Thymus (tissue), 11 donors: ENCODE data around the gene MRTFA. TPM values are rescaled to one million over a fixed set of nuclear protein-coding genes. Genes with fewer than 3 reads are reported as not detected.

Experiments used
- DNase-seq, 9 donors: peaks; one replicate each; pipeline ENCODE4 v3.0.0-alpha.2; 2013; ENCODE audit warnings: low spot score in 9 of 9, low read depth in 6 of 9, missing footprints in 1 of 9
- H3K27ac ChIP-seq, 2 donors: one replicate each; pipeline ENCODE4 v1.5.1; 2013; ENCODE audit warnings: control low read depth in 1 of 2, low read depth in 1 of 2, low read length in 1 of 2, mild to moderate bottlenecking in 1 of 2, moderate library complexity in 1 of 2
- H3K27me3 ChIP-seq, 2 donors: one replicate each; pipeline ENCODE4 v1.5.1; 2013; ENCODE audit warnings: low read length in 1 of 2; ENCODE audit not compliant: control insufficient read depth in 2 of 2, insufficient read depth in 1 of 2
- H3K36me3 ChIP-seq, 2 donors: one replicate each; pipeline ENCODE4 v1.5.1; 2013; ENCODE audit warnings: low read length in 1 of 2, mild to moderate bottlenecking in 1 of 2, moderate library complexity in 1 of 2; ENCODE audit not compliant: control insufficient read depth in 2 of 2, insufficient read depth in 2 of 2
- H3K4me1 ChIP-seq, 2 donors: one replicate each; pipeline ENCODE4 v1.5.1; 2013; ENCODE audit warnings: low read length in 2 of 2; ENCODE audit not compliant: control insufficient read depth in 2 of 2, insufficient read depth in 2 of 2
- H3K4me3 ChIP-seq, 2 donors: one replicate each; pipeline ENCODE4 v1.5.1; 2013; ENCODE audit warnings: low read length in 2 of 2, control low read depth in 1 of 2, mild to moderate bottlenecking in 1 of 2
- H3K9me3 ChIP-seq, 2 donors: one replicate each; pipeline ENCODE4 v1.5.1; 2013; ENCODE audit warnings: low read length in 1 of 2, mild to moderate bottlenecking in 1 of 2; ENCODE audit not compliant: control insufficient read depth in 2 of 2, insufficient read depth in 1 of 2
- WGBS: extraction: QIAGEN DNeasy Blood & Tissue Kit; methylation state at CpG from one replicate; pipeline ENCODE4 v1.1.7; 2013; 5-methylcytosine and 5-hydroxymethylcytosine counted together
- polyA plus RNA-seq: library from polyadenylated mRNA; stranded (reverse); fragments of 200-250 nt; gene quantifications from one replicate; pipeline ENCODE4 v1.2.3, GENCODE V29; 2013
- total RNA-seq: library from RNA; stranded (reverse); fragments of 120-200 nt; gene quantifications from one replicate; pipeline ENCODE4 v1.2.4, GENCODE V29; 2013
- donor health status: healthy.

MRTFA gene
- total and polyA plus RNA-seq, 2 donors = 16.8 to 37.0 TPM

DNA sequence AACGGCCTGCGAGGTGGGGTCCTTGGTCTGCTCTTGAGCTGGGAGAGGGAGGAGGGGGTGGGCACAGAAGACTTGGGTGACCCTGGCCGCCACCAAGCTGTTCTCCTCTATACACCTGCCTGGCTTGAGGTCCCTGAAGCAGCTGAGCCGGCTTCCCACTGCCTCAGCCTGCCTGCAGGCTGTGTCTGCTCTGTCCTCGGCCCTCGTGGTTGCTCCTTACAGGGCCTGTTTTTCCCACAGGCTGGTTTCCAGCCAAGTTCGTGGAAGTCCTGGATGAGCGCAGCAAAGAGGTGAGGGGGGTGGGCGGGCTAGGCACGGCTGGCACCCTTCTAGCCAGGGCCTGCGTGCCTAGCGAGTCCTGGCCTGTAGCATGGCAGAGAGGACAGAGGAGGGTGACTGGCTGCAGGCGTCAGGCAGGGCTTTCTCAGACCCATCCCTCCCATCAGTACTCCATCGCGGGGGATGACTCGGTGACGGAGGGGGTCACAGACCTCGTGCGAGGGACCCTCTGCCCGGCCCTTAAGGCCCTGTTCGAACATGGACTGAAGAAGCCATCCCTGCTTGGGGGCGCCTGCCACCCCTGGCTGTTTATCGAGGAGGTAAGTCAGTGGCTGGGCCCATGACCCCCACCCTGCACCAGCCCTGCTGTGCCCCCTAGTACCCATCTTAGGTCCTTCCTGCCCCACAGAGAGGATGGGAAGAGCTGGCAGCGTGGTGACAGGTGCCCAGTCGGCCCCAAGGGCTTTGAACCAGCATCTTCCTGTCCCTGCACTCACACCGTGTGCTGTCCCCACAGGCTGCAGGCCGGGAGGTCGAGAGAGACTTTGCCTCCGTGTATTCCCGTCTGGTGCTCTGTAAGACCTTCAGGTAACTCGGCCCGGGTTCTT lies 228.4 kb downstream of the MRTFA start:
- H3K36me3 ChIP-seq = peaks cover 90% of the 10 kb centered on the region in 2 donors
- H3K4me3 ChIP-seq = no peak overlapping the region
- no peak overlapping the region for H3K27ac ChIP-seq
- H3K27me3 ChIP-seq = no peaks in the 10 kb centered on the region
- peaks cover 0 to 11% of the 10 kb centered on the region in 2 donors for H3K4me1 ChIP-seq
- 98% methylated on average over 32 of the region's 32 CpGs for WGBS
- no peaks in the 10 kb centered on the region for H3K9me3 ChIP-seq
- no peak for DNase-seq

DNA sequence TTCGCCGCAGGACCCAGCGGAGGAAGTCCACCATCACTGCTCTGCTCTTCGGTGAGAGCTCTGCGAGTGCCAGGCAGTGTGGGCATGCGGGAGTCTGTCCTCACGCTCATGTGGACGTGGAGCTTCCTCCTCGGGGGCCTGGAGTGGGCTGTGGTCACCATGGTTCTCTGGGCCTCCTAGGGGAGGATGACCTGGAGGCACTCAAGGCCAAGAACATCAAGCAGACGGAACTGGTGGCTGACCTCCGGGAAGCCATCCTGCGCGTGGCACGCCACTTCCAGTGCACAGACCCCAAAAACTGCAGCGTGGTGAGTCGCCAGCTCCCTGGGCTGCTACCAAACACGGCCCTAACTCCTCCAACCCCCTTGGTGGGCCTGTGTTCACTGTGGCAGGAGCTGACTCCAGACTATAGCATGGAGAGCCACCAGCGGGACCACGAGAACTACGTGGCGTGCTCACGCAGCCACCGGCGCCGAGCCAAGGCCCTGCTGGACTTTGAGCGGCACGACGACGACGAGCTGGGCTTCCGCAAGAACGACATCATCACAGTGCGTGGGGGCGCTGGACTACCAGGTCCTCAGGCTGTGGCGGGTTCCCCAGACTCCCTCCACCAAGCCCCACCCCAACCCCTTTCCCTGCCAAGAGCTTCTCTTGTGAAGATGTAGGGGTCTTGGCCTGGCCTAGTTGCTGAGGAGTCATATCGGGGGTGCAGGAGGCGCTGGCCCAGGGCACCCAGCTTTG lies 229.3 kb downstream of the MRTFA start:
- Histone ChIP-seq H3K9me3 (no peaks in the 10 kb centered on the region), H3K4me1 (peaks cover under 1 to 20% of the 10 kb centered on the region in 2 donors), H3K36me3 (peaks cover 84 to 91% of the 10 kb centered on the region in 2 donors), H3K27ac (no peak overlapping the region), H3K4me3 (no peak overlapping the region), H3K27me3 (no peaks in the 10 kb centered on the region)
- 96% methylated on average over 37 of the region's 37 CpGs for WGBS
- DNase-seq = no peak

DNA sequence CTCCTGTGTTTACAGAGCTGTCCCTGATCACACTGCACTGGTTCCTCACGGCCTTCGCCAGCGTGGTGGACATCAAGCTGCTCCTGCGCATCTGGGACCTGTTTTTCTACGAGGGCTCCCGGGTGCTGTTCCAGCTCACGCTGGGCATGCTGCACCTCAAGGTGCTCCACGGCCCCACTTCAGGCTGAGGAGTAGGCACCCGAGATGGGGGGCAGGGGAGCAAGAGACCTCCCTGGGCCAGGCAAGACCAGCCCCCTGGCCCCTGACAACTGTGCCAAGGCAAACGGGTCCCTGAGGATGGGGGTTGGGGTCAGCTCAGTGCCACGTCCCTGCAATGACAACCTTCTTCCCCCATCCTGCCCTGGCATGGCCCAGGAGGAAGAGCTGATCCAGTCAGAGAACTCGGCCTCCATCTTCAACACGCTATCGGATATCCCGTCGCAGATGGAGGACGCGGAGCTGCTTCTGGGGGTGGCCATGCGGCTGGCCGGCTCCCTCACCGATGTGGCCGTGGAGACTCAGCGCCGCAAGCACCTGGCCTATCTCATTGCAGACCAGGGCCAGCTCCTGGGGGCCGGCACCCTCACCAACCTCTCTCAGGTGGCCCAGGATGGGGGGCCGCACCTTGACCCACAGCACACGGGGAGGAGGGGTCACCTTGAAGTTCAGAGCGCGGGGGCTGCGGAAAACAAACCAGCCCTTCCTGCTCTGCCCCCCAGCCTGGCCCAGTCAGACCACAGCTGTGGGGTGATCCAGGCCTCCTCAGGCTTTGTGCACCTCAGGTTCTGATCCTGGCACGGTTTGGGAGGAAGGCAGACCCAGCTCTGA lies 230.2 kb downstream of the MRTFA start:
- Histone ChIP-seq H3K4me3 (no peak overlapping the region), H3K27ac (no peak overlapping the region), H3K27me3 (no peaks in the 10 kb centered on the region), H3K4me1 (peaks cover 10 to 29% of the 10 kb centered on the region in 2 donors), H3K9me3 (no peaks in the 10 kb centered on the region), H3K36me3 (peaks cover 77 to 91% of the 10 kb centered on the region in 2 donors)
- DNase-seq = no peak
- 97% methylated on average over 31 of the region's 31 CpGs for WGBS

- WGBS = 98% methylated on average over 28 of the region's 28 CpGs
- Histone ChIP-seq H3K27ac (no peak overlapping the region), H3K36me3 (peaks cover 69 to 82% of the 10 kb centered on the region in 2 donors), H3K4me3 (no peak overlapping the region), H3K27me3 (no peaks in the 10 kb centered on the region), H3K4me1 (peaks cover 16 to 37% of the 10 kb centered on the region in 2 donors), H3K9me3 (no peaks in the 10 kb centered on the region)
- DNase-seq = no peak
These were observed 231.1 kb downstream of the MRTFA start for GRCh38 chr22:40405178-40406062.

GRCh38 chr22:40404251-40405177 lies 232.0 kb downstream of the MRTFA start:
- H3K9me3 ChIP-seq = no peaks in the 10 kb centered on the region
- no peaks in the 10 kb centered on the region for H3K27me3 ChIP-seq
- no peak overlapping the region for H3K4me3 ChIP-seq
- WGBS = 84% methylated on average over 25 of the region's 25 CpGs
- no peak for DNase-seq
- no peak overlapping the region for H3K27ac ChIP-seq
- peaks cover 24 to 46% of the 10 kb centered on the region in 2 donors for H3K4me1 ChIP-seq
- H3K36me3 ChIP-seq = peaks cover 60 to 73% of the 10 kb centered on the region in 2 donors

DNA sequence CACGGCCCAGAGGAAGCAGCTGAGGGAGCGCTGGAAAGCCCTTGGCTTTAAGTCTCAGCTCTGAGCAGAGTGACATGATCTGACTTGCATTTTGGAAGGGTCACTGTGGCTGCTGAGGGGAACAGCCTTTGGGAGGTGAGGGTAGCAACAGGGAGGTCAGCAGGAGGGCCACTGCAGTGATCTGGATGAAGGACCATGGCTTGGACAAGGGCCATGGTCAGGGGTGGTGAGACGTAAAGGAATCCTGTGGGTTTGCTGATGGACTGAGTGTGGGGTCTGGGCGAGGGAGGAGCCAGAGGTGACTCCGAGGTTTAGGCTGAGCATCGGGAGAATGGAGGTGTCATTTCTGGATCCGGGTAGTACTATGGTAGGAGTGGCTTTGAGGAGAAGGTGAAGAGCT lies 232.9 kb downstream of the MRTFA start:
- Histone ChIP-seq H3K27me3 (no peaks in the 10 kb centered on the region), H3K4me1 (peaks cover 28 to 55% of the 10 kb centered on the region in 2 donors), H3K4me3 (no peak overlapping the region), H3K27ac (no peak overlapping the region), H3K9me3 (no peaks in the 10 kb centered on the region), H3K36me3 (peaks cover 51 to 65% of the 10 kb centered on the region in 2 donors)
- 96% methylated on average over 7 of the region's 7 CpGs for WGBS
- DNase-seq = no peak

- no peaks in the 10 kb centered on the region for H3K27me3 ChIP-seq
- no peaks in the 10 kb centered on the region for H3K9me3 ChIP-seq
- 95% methylated on average over 3 of the region's 3 CpGs for WGBS
- H3K27ac ChIP-seq = no peak overlapping the region
- DNase-seq = no peak
- H3K36me3 ChIP-seq = peaks cover 46 to 60% of the 10 kb centered on the region in 2 donors
- H3K4me1 ChIP-seq = peaks cover 28 to 60% of the 10 kb centered on the region in 2 donors
- no peak overlapping the region for H3K4me3 ChIP-seq
These were observed 233.4 kb downstream of the MRTFA start for GRCh38 chr22:40403141-40403540.
